ENCODE data around the gene ARL5A. TPM values are rescaled to one million over a fixed set of nuclear protein-coding genes. Genes with fewer than 3 reads are reported as not detected.

Gene ARL5A
- total and polyA plus RNA-seq, 2 donors (not counting 1 experiment from before 2014, with no cell fraction given) = 29.8 to 40.3 TPM

GRCh38 chr2:151855111-151855510 lies 26.9 kb upstream of the ARL5A start:
- Histone ChIP-seq H3K27me3 (ENCODE audit: control insufficient read depth, insufficient read depth, low read length) (no peaks in the 10 kb centered on the region), H3K4me2 (ENCODE audit: extremely low read depth, insufficient read depth, low read length) (no peak overlapping the region), H3K9ac (ENCODE audit: insufficient read depth, low read length) (no peak overlapping the region)

DNA sequence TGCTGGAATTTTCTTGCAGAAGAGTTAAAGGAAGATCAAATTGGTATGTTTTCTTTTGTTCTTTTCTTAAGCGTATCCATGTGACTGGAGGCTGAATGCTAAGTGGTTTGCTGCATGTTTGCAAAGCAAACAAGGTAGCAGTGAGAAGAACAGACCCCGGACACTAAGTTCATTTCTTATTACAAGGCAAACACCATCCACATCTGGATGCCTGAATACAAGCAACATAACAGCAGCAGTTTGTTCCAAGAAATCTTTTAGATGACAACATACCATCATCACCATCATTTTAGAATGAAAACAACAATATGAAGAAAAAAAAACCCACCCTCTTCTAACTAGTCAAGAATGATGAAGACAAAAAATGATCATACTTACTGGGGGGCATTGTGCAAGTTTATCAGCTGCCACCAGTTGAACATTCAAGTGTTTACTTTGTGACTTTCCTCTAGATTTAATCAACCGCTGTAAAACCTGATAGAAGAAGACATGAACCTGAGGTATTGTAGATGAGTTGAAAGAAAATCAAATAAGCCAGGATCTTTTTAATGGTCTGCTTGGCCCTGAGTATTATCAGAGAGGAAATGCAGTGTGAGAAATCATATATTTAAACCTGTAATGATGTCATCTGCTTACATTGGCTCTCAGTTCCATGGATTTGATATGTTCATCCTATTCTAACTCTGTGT lies 25.0 kb upstream of the ARL5A start:
- no peaks in the 10 kb centered on the region for H3K79me2 ChIP-seq (ENCODE audit: control insufficient read depth, insufficient read depth, low read length)
- no peak overlapping the region for H3K9ac ChIP-seq (ENCODE audit: insufficient read depth, low read length)
- H3K4me1 ChIP-seq (ENCODE audit: control insufficient read depth, extremely low read depth, insufficient read depth, low read length) = no peaks in the 10 kb centered on the region
- no peak overlapping the region for H2AFZ ChIP-seq (ENCODE audit: low read length)
- H3K4me3 ChIP-seq (replicated peaks in 1 of 4; ENCODE audit: control extremely low read depth in 1 of 4, insufficient read depth in 1 of 4, low read depth in 3 of 4, low read length in 4 of 4) = no peak overlapping the region
- peak in 1 of 2 donors; percentile 20 for DNase-seq (ENCODE audit: low read depth in 2 of 2)
- TF ChIP-seq, protein P1, sequence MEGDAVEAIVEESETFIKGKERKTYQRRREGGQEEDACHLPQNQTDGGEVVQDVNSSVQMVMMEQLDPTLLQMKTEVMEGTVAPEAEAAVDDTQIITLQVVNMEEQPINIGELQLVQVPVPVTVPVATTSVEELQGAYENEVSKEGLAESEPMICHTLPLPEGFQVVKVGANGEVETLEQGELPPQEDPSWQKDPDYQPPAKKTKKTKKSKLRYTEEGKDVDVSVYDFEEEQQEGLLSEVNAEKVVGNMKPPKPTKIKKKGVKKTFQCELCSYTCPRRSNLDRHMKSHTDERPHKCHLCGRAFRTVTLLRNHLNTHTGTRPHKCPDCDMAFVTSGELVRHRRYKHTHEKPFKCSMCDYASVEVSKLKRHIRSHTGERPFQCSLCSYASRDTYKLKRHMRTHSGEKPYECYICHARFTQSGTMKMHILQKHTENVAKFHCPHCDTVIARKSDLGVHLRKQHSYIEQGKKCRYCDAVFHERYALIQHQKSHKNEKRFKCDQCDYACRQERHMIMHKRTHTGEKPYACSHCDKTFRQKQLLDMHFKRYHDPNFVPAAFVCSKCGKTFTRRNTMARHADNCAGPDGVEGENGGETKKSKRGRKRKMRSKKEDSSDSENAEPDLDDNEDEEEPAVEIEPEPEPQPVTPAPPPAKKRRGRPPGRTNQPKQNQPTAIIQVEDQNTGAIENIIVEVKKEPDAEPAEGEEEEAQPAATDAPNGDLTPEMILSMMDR (conservative IDR thresholded peaks at IDR 0.05 in 1 of 2, IDR thresholded peaks at IDR 0.05 in 1 of 2; ENCODE audit: low read depth in 1 of 2, low read length in 2 of 2) = no peak
- no peak for TF ChIP-seq EZH2 (IDR thresholded peaks at IDR 0.05; ENCODE audit: low read length, missing control alignments)
- H3K9me3 ChIP-seq (ENCODE audit: control insufficient read depth, insufficient read depth, low read depth, low read length) = no peaks in the 10 kb centered on the region
- no peaks in the 10 kb centered on the region for H4K20me1 ChIP-seq (ENCODE audit: control insufficient read depth, extremely low read depth, insufficient read depth, low read length)
- no peak overlapping the region for H3K27ac ChIP-seq (ENCODE audit: insufficient read depth, low read length)
- H3K4me2 ChIP-seq (ENCODE audit: extremely low read depth, insufficient read depth, low read length) = no peak overlapping the region
- H3K36me3 ChIP-seq (ENCODE audit: control insufficient read depth, insufficient read depth, low read length) = no peaks in the 10 kb centered on the region
- H3K27me3 ChIP-seq (ENCODE audit: control insufficient read depth, insufficient read depth, low read length) = no peaks in the 10 kb centered on the region

More at GRCh38 chr2:151855111-151855510, 26.9 kb upstream of the ARL5A start:
- no peak for DNase-seq (ENCODE audit: low read depth in 2 of 2)
- no peaks in the 10 kb centered on the region for H3K36me3 ChIP-seq (ENCODE audit: control insufficient read depth, insufficient read depth, low read length)
- H3K4me1 ChIP-seq (ENCODE audit: control insufficient read depth, extremely low read depth, insufficient read depth, low read length) = no peaks in the 10 kb centered on the region
- H3K4me3 ChIP-seq (replicated peaks in 1 of 4; ENCODE audit: control extremely low read depth in 1 of 4, insufficient read depth in 1 of 4, low read depth in 3 of 4, low read length in 4 of 4) = no peak overlapping the region
- H2AFZ ChIP-seq (ENCODE audit: low read length) = no peak overlapping the region
- H3K9me3 ChIP-seq (ENCODE audit: control insufficient read depth, insufficient read depth, low read depth, low read length) = no peaks in the 10 kb centered on the region
- no peak overlapping the region for H3K27ac ChIP-seq (ENCODE audit: insufficient read depth, low read length)
- no peaks in the 10 kb centered on the region for H4K20me1 ChIP-seq (ENCODE audit: control insufficient read depth, extremely low read depth, insufficient read depth, low read length)
- TF ChIP-seq, protein P1 (conservative IDR thresholded peaks at IDR 0.05 in 1 of 2, IDR thresholded peaks at IDR 0.05 in 1 of 2; ENCODE audit: low read depth in 1 of 2, low read length in 2 of 2) = no peak
- no peak for TF ChIP-seq EZH2 (IDR thresholded peaks at IDR 0.05; ENCODE audit: low read length, missing control alignments)
- no peaks in the 10 kb centered on the region for H3K79me2 ChIP-seq (ENCODE audit: control insufficient read depth, insufficient read depth, low read length)

DNA sequence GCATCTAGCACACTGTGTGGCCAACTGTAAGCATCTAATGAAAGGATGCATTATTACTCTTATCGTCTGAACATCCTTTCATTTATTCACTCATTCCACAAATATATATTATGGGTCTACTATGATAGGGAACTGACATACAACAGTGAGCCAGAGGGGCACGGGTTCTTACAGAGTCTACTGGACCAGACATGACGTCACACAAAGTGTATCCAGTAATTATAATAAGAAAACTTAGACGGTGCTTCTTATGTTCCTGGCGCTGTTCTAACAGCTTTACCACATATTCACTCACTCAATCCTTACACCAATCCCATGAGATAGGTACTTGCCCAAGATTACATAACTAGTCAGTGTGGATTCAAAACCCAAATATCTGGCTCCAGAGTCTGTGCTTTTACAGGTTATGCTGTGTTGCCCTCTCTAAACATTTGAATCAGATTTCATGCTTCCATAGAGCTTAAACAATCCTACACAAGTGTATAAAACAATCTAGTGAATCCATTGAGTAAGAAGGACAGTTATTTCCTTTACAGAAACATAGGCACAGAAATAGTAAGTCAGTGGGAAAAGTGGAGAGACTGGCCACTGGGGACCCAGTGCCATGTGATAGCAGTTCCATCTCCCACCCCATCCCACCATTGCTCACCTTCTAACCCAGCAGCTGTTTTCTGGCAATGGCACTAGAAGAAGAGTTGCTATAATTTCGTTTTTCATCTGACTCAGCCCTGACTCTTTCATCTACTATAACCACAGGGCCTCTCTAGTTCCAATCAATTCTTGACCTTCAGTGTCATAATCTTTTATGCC lies 24.2 kb upstream of the ARL5A start:
- no peak overlapping the region for H3K4me3 ChIP-seq (replicated peaks in 1 of 4; ENCODE audit: control extremely low read depth in 1 of 4, insufficient read depth in 1 of 4, low read depth in 3 of 4, low read length in 4 of 4)
- no peaks in the 10 kb centered on the region for H3K36me3 ChIP-seq (ENCODE audit: control insufficient read depth, insufficient read depth, low read length)
- no peaks in the 10 kb centered on the region for H3K79me2 ChIP-seq (ENCODE audit: control insufficient read depth, insufficient read depth, low read length)
- TF ChIP-seq, protein P1 (conservative IDR thresholded peaks at IDR 0.05 in 1 of 2, IDR thresholded peaks at IDR 0.05 in 1 of 2; ENCODE audit: low read depth in 1 of 2, low read length in 2 of 2) = no peak
- no peak for TF ChIP-seq EZH2 (IDR thresholded peaks at IDR 0.05; ENCODE audit: low read length, missing control alignments)
- H3K4me1 ChIP-seq (ENCODE audit: control insufficient read depth, extremely low read depth, insufficient read depth, low read length) = no peaks in the 10 kb centered on the region
- no peaks in the 10 kb centered on the region for H4K20me1 ChIP-seq (ENCODE audit: control insufficient read depth, extremely low read depth, insufficient read depth, low read length)
- H3K9ac ChIP-seq (ENCODE audit: insufficient read depth, low read length) = no peak overlapping the region
- H3K27ac ChIP-seq (ENCODE audit: insufficient read depth, low read length) = no peak overlapping the region
- H3K9me3 ChIP-seq (ENCODE audit: control insufficient read depth, insufficient read depth, low read depth, low read length) = no peaks in the 10 kb centered on the region
- H3K27me3 ChIP-seq (ENCODE audit: control insufficient read depth, insufficient read depth, low read length) = no peaks in the 10 kb centered on the region
- no peak overlapping the region for H2AFZ ChIP-seq (ENCODE audit: low read length)
- no peak overlapping the region for H3K4me2 ChIP-seq (ENCODE audit: extremely low read depth, insufficient read depth, low read length)
- peak in 1 of 2 donors; percentile 20 for DNase-seq (ENCODE audit: low read depth in 2 of 2)

Measured in fibroblast of lung (primary cell).